ENCODE measurements around the gene KLHL30.

KLHL30 gene, protein sequence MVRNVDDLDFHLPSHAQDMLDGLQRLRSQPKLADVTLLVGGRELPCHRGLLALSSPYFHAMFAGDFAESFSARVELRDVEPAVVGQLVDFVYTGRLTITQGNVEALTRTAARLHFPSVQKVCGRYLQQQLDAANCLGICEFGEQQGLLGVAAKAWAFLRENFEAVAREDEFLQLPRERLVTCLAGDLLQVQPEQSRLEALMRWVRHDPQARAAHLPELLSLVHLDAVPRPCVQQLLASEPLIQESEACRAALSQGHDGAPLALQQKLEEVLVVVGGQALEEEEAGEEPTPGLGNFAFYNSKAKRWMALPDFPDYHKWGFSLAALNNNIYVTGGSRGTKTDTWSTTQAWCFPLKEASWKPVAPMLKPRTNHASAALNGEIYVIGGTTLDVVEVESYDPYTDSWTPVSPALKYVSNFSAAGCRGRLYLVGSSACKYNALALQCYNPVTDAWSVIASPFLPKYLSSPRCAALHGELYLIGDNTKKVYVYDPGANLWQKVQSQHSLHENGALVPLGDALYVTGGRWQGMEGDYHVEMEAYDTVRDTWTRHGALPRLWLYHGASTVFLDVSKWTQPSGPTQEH

GRCh38 chr2:238138331-238139195 lies at the start of gene KLHL30:
KLHL30 (plus strand) TSS chr2:238138668; CDS start chr2:238140755, 2,087 bp downstream.
- no peak for DNase-seq

DNA sequence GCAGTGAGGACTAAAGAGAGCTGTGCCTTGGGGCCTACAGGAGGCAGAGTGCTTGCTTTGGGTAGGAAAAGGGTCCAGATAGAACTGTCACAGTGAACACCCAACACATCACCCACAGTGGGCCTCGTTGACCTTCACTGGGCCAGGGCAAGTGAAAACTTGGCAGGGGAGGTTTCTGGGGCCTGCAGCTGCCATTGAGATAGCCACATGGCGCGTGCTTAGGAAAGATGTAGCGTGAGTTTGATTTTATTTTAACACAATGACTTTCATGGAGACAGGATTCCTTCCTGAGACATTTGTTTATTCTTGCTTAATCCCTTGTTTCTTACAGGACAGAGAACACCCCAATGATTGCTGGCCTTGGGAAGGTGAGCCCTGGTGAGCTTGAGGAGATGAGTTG lies 47.6 kb upstream of the KLHL30 start:
- DNase-seq, result no peak

- DNase-seq, result no peak
Measured at GRCh38 chr2:238091436-238092060, 46.9 kb upstream of the KLHL30 start.

GRCh38 chr2:238092486-238093035 lies 45.9 kb upstream of the KLHL30 start:
- no peak for DNase-seq

DNA sequence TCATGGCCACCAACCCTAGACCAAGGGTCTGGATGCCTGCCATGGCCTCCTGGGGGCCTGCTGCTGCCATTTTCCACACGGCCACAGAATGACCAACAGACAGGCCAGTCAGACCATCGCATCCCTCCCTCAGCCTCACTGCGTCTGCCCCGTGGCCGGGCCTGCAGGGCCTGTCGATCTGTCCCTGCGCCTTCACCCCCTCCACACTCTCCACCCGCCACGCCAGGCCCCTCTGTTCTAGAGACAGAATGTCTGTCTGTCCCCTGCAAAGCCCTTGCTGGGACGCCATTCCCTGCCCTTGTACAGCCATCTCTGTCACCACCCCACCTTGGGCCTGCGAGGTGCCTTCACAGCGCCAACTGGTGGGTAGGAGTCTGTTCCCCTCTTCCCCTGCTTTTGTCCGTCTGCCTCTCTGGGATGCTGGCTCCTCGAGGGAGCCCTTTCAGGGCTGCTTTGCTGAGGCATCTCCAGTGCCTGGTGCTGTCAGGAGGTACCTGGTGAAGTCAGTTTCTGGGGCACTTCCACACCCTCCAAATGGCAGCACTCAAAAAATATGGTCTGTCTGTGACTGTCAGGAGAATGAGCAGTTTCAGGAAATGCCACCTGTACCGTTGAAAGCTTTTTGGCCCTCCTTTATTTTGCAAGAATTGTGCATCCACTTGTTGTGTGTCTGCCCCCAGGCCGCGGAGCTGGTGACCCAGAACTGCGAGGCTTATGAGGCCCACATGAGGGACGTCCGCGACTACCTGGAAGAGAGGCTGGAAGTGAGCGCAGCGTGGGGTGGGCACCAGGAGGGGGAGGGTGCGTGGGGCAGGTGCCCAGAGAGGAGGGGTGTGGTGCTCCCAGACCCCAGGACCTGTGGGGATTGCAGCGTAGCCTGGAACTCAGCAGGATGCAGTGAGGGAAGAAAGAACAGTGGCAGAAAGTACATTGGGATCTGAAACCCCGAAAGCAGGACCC lies 45.0 kb upstream of the KLHL30 start:
- DNase-seq, result no peak

GRCh38 chr2:238094438-238095022 lies 43.9 kb upstream of the KLHL30 start:
- DNase-seq, result no peak

- no peak for DNase-seq
Measured at GRCh38 chr2:238095143-238095542, 43.3 kb upstream of the KLHL30 start.

GRCh38 chr2:238096311-238097011 lies 42.0 kb upstream of the KLHL30 start:
- no peak for DNase-seq

GRCh38 chr2:238097201-238097987 lies 41.1 kb upstream of the KLHL30 start:
- DNase-seq, result no peak

DNA sequence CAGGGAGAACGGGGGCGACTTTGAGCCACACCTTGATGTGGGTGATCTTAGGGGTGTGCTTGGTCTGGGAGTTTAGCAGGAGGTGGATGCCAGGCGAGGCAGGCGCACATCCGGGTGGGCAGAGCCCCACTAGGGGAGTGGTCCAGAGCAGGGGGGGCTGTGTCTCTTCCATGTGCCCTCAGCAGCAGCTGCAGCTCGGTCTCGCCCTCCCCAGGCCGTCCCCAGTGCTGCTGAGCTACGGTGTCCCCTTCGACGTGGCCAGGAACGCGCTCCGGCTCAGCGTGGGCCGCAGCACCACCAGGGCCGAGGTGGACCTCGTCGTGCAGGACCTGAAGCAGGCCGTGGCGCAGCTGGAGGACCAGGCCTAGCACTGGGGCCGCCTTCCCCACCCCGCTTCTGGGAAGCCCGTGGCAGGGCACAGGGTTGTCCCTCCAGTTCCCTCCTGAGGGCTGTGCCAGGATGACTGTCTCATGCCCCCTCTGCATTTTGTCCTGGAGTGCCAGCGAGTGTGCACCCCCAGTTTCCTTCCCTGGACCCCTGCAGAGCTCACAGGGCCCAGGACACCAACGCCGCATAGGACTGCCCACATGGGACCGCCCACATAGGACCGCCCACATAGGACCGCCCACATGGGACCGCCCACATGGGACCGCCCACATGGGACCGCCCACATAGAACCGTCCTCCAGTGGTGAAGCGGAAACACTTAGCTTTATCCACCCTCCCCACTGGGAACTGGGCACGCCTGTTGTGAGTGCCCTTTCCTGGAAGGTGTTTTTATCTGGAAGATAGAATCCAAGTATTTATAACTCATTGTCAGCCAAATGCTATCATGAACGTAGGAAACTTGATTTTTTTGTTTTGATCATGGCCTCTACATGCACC lies 40.2 kb upstream of the KLHL30 start:
- DNase-seq, result no peak

DNA sequence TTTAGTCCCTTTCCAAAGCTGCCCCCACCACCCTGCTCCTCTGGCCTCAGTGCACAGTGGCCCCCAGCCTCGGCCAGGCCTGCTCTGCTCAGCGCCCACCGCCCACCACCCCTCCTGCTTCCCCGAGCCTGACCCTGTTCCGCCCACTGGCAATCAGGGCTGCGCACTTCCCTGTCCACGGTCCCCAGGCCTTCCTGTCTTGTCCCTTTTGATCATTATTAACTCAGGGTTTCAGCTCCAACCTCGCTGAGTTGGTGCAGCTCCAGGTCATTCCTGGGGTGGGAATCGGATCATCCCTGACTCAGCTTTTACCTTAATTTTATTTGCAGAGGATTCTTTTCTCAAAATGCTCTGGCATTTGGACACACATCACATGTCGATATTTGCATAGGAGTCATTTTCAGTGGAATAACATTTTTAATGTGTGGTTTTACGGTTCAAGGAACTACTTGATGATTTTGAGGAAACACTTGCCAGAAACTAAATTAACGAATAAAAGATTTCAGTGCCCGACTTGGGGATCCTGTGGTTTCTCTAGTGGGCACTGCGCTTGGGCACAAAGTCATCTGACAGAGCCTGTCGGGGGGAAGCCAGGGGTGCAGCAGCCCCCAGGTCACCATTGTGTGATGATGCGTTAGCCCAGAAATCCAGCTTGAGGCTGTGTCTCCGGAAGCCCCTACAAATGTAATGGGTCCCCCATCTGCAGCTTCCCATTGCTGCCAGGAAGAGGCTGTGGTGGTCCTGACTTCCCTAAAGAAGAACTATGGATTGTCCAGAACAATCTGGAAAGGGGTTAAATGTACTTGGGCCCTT lies 39.4 kb upstream of the KLHL30 start:
- DNase-seq, result no peak

DNA sequence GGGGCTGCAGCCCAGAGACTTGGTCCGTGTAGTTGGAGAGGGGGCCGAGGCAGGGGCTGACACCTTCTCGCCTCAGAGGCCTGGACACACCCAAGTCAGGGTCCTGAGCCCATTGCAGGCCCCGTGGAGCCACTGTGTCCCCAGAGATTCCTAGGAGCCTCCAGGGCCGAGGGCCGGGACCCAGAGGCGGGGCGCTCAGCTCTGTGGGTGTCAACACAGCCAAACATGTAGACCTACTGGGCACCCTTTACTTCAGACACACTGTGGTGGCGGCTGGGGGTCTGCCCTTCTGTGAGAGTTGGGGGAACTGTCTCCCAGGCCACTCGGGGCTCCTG lies 38.8 kb upstream of the KLHL30 start:
- no peak for DNase-seq

GRCh38 chr2:238100049-238100820 lies 38.2 kb upstream of the KLHL30 start, which contains the start of gene ESPNL:
ESPNL (plus strand) TSS chr2:238100340; CDS start chr2:238100420, 80 bp downstream.
- no peak for DNase-seq

DNA sequence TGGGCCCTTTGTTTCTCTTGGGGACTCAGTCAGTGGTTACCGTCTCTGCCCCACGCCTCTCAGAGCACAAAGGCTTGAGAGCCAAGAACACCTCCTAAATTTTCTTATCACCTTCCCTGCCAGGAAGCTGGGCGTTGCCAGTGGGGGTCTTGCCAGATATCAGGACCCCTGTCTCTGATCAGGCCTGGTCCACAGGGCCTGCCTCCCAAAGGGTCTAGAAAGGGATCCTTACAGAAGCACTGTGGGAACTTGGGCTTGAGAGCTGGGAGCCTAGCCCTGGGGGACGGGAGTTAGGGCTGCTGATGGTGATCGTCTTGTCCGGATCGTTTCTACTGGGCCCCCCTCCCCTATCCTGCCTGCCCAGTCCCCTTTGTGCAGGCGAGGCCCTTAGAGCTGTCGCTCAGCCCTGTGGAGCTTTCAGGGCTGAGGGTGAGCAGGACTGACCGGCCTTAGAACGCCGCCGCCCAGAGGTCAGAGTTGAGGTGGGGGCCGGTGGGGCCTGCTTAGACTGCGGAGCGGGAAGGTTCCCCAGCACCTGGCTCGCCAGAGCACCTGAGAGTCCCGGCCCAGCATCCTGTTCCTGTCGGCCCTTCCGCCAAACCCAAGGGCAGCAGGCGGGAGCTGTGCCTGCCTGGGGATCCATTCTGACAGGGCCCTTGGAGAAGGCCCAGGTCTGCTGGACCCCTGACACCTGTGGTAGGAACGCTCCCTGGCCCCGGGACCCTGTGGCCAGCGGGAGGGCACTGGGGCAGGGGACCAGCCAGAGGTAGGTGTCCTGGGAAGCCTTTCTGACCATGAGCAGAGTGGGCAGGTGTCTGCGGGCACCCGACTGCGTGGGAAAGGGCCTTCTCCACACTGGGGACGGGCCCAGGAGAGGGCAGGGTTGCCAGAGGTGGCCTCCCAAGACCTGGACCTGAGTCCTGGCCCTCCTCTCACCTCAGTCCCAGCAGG lies 37.4 kb upstream of the KLHL30 start:
- DNase-seq, result no peak

Measured in activated naive CD4-positive, alpha-beta T cell (primary cell).